ENCODE data around the gene SUFU. TPM values are rescaled to one million over a fixed set of nuclear protein-coding genes. Genes with fewer than 3 reads are reported as not detected.

The SUFU gene
- total RNA-seq, result 2.2 TPM in 2 replicates

GRCh38 chr10:102503264-102504178 is at the start of gene SUFU:
SUFU (plus strand) TSS chr10:102503972; CDS start chr10:102504153, 181 bp downstream.

GRCh38 chr10:102502337-102503151 is 1.2 kb upstream of the SUFU start, which contains the start of gene ACTR1A:
ACTR1A (minus strand) TSS chr10:102502712; CDS start chr10:102502647, 65 bp downstream.

GRCh38 chr10:102644066-102644645 is 140.4 kb downstream of the SUFU start, which contains the start of gene TRIM8:
TRIM8 (plus strand) TSS chr10:102644479; CDS start chr10:102644618, 139 bp downstream.

Small RNA genes lying within 50 kb of the gene (small RNA-seq; reads per million reads assigned to genes)
- gene RNU6-43P, result not detected

Other genes with a start within 250 kb of the SUFU start
- 15.4 and 25.2 TPM in 2 replicates for gene NFKB2, start 108.3 kb upstream of the SUFU start, total RNA-seq
- 1.1 and 1.6 TPM in 2 replicates for gene PSD, start 85.2 kb upstream of the SUFU start, total RNA-seq
- gene FBXL15, start 83.1 kb upstream of the SUFU start, total RNA-seq, result 6.8 and 9.9 TPM in 2 replicates
- 35.6 and 51.8 TPM in 2 replicates for gene CUEDC2, start 71.4 kb upstream of the SUFU start, total RNA-seq
- gene C10orf95, start 52.4 kb upstream of the SUFU start, total RNA-seq, result not detected in 2 replicates
- 105 and 120 TPM in 2 replicates for gene ACTR1A, start 1.3 kb upstream of the SUFU start, total RNA-seq
- 64.7 and 102 TPM in 2 replicates for gene TRIM8, start 140.5 kb downstream of the SUFU start, total RNA-seq
- 5.5 and 6.6 TPM in 2 replicates for gene ARL3, start 210.4 kb downstream of the SUFU start, total RNA-seq
- gene SFXN2, start 210.7 kb downstream of the SUFU start, total RNA-seq, result 9.6 TPM in 2 replicates
- 32.3 and 34.4 TPM in 2 replicates for gene WBP1L, start 240.0 kb downstream of the SUFU start, total RNA-seq

Measured in subcutaneous preadipocyte (primary cell).